NCI-H2227 (cell line): ENCODE results near the gene CCDC82.

Source experiments
- DNase-seq: peaks from one replicate; lab custom pipeline; 2025; ENCODE audit not compliant: unreplicated experiment; lab: John Stamatoyannopoulos, UW

The CCDC82 gene

DNA sequence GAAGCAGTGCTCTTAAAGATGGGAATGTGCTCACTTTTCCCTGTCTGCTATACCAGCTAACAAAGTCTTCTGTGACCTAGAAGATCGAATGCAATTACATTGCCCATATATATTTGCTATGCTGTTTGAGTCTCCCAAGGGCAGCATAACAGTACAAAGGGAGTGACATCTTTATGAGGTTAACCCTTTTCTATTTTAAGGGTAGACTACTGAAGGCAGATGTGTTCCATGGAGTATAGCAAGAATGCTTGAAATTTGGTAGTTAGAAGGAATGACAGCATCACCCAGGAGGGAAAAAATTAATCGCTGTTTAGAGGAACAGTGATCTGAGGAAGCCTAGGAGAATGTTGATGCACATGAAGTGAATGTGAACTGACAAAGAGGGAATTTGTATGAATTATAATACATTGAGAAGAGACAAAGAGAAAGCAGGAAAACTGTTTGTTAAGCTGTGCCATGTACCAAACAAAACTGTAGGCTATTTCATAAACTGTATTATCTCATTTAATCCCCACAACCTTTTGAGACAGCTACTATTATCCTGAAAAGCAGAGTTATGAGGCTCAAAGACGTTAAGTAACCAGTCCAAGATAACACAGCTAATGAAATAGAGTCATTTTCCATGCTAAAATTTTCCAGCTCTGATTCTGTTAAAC lies 59.7 kb downstream of the CCDC82 start:
- DNase-seq, result no peak

DNA sequence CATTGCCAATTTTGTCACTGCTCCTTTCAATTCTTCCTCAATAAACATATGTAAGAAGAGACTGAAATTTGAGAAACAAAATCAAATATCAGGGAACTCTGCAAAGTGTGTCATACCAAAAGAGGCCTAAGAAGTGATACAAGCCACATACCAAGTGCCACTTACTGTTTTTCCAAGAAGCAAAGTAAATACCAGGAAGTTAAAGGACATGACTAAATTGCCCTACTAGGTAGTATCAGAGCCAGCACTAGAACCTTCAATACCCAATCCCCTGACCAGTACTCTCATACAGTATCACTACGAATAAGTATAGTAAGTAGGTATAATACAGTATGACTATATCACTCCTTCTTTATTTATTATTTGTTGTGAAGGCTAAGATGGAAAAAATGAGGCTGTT lies 60.3 kb downstream of the CCDC82 start:
- DNase-seq, result no peak

DNA sequence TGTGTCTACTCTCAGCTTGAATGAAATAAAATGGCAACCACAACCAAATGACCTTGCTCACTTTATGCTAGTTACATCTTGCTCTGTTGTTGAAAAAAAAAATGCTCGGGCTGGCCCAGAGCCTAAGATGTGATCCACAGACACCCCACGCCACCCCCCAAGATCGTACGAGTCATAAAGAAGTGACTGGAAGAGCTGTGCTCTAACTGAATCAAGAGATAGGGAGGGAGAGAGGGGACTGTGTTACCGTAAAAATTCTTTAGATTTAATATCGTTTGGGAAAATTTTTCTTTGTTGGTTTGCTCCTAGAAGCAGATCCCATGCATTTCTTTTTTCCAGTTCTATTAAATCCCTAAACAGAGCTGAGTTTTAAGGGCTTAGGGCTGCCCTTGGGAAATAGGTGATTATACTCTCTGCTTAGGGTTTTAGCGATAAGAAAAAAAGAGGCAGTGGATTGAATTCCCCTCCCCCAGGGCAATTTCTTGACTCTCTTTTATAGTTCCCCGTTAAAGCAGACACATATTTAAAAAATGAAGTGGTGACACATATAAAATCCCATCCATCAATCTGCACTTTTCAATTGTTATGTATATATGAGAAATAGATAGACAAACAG lies 61.2 kb downstream of the CCDC82 start:
- peak; percentile 38 for DNase-seq

GRCh38 chr11:96326959-96327358 lies 62.8 kb downstream of the CCDC82 start:
- no peak for DNase-seq

GRCh38 chr11:96324912-96325311 lies 64.8 kb downstream of the CCDC82 start:
- DNase-seq, result no peak

DNA sequence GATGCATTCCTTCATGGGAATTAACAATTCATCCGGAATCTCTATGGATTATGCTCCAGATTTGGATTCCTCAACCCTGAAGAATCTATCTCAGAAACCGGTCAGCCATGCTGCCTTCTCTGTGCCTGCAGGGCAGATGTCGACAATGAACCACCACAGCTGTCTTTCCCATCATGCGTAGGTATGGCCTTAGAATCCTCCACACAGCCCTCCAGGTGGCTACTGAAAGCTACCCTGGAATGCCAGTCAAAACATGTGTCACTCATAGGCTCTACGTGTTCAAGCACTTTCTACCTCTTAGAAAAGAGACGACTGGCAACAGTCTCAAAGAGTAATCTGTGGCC lies 66.1 kb downstream of the CCDC82 start:
- no peak for DNase-seq

DNA sequence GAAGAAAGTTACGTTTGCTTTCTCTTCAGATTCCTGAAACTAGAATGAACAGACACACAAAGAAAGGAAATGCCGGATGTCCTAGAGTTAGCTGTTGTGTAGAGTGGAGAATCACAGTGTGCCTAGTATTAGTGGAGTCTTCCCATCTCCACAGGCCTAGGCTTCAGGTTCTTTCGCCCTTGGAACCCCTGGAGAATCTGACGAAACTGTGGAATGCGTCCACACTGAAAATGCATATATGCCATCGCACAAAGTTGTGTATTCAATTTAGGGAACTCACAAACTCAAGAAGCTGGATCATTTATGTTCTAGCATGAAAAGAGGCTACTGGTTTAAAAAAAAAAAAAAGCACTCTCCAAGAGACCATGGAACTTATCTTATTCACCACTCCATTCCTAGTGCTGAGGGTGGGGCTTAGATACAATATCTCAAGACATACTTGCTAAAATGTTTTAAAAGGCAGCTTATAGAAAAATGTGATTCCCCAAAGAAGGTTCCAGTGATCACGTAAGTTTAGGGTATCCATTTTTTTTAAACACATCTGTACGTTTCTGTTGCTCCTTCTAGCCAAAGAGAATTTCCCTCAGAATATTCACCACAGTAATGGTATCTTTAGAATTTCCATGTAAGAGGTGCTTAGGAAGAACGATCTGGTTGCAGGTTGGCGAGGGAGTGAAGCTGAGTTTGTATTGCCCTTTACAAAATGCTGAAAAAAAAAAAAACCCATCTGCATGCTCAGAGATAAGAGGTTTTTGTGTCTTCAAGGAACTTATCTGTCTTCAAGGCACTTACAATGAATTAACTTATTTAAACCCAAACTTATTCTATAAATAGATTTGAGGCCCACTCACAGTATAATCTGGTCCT lies 66.7 kb downstream of the CCDC82 start:
- no peak for DNase-seq

GRCh38 chr11:96321091-96321490 lies 68.6 kb downstream of the CCDC82 start:
- no peak for DNase-seq

GRCh38 chr11:96319898-96320656 lies 69.6 kb downstream of the CCDC82 start:
- no peak for DNase-seq

- no peak for DNase-seq
Observed at GRCh38 chr11:96318850-96319249, 70.9 kb downstream of the CCDC82 start.

DNA sequence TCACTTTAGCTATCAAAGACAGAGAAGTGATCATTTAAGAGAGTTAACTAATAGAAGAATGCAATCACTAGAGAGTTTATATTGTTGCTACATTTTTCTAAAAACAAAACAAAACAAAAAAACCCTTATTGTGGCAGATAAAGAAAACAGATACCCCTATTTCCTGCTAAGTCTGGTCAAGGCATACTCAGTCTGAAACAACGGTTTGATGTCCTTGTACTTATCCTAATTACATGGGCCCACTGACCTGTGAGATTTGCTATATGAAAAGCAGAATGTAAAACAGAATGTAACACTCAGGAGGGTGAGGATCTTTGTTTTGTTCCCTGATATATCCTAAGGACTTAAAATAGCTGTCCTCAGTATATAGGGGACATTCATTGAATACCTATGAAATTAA lies 71.3 kb downstream of the CCDC82 start:
- DNase-seq, result no peak

GRCh38 chr11:96317985-96318384 lies 71.7 kb downstream of the CCDC82 start:
- DNase-seq, result no peak

DNA sequence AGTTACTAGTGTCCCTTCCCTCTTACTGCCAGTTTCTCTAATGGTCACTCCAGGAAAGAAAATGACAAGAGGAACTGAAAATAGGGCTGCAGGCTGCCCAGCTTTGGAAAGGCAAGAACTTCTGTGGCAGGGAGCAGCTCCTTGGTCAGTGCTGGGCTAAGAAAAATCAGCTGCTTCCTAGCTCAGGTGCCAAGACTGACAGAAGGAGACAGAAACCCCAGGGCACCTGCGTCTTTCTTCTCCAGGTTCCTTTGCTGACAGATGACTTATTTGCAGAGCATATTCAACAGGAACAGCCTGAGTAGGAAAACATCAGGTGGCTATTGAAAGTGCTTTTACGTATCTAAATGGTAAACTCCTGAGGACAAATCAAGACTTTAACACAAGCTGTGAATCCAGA lies 72.1 kb downstream of the CCDC82 start:
- no peak for DNase-seq

DNA sequence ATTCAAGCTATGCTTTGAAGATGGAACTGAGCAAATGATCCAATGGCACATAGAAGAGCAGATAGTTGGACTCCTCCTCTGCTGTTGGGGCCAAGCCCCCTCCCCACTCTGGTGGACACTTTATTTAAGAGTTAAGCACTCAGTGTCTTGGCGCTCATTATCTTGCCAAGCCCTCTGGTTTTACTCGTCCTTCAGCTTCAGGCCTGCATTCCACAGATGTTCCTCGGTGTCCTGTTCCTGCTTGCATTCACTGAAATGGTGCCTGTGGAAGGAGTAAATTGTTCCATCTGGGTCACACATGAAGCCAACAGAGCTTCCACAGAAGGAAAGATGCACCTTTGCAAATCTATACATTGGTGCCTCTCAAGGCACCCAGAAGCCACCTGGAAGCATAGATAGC lies 72.8 kb downstream of the CCDC82 start:
- DNase-seq, result no peak

DNA sequence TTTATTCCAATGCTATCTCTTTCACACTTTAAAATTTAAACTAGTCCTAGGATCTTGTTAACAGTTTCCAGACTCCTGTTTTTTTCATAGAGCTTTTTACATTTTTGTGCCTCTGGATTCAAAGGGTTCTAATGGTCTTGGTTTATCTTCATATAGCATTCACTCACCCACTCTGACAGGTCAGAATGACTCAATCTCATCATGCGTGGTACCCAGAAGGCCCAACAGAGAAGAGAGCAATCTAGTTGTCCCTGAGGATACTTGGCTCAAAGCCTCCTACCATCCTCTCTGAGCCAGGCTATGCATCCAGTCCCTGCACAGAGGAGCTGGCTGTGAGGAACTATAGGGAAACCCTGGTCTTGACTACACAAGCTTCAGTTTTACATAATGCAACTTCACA lies 74.2 kb downstream of the CCDC82 start:
- no peak for DNase-seq

- no peak for DNase-seq
Observed at GRCh38 chr11:96314326-96315020, 75.2 kb downstream of the CCDC82 start.

DNA sequence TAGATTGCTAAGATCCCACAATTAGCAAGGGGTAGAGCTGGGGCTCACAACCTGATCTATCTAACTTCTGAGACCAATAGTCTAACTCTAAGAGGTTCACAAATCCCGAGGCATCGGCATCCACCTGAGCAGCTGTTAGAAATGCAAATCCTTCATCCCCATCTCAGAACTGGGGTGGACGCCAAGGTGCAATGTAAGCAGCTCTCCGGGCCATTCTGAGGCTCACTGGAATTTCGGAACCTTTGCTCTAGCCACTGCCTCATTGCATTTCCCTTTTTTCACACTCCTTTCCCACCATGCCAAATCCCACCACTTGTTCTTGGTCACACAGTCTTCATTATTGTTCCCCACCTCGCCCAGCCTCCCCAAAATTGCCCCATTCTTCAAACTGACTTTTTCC lies 76.5 kb downstream of the CCDC82 start:
- no peak for DNase-seq

DNA sequence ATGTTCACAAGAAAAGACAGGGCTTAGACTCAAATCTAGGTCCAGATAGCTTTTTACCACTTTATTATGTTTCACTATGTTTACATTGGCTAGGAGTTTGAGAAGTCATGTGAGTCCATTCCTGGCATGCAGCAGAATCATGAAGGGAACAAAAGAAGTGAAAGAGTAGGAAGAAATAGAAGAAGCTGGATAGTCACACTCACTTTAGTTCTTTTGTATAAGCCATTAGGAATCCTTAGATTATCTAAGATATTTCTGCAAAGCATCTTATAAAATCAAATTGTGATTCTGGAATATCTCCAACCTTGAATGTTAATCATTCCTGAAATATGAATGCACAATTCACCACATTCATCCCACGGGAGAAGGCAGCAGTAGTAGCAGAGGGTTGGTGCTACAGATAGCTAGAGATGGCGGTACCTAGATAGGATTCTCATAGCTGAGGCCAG lies 78.6 kb downstream of the CCDC82 start:
- no peak for DNase-seq

DNA sequence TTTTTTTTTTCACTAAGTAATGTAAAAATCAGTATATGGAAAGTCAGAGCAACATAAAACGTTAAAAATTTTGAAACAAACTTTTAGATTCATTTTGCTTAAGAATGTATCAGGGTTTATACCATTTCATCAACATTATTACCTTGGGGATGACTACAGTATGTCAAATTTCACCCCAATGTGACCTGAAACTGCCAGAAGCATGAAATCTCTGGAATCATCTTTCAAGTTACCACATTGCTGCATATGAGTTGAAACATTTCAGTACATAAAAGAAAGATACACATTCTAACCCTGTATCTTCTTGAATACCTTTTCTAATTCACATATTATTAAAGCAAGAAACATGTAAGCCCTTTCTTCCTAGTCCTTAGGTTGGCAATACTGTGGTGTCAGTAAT lies 79.5 kb downstream of the CCDC82 start:
- DNase-seq, result no peak

DNA sequence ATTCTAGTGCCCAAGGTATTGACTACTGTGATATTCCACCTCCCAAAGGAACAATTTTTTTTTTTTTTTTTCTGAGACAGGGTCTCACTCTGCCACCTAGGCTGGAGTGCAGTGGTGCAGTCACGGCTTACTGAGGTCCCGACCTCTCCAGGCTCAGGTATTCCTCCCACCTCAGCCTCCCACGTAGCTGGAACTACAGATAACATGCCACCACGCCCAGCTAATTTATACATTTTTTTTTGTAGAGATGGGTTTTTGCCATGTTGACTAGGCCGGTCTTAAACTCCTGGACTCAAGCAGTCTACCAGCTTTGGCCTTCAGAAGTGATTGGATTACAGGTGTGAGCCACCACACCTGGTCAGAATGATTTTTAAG lies 80.1 kb downstream of the CCDC82 start:
- no peak for DNase-seq
